Cardiac muscle cell (in vitro differentiated cells and primary cell): ENCODE results near the gene EFCAB11. TPM values are rescaled to one million over a fixed set of nuclear protein-coding genes. Genes with fewer than 3 reads are reported as not detected.

Experiments used
- DNase-seq, 2 donors: peaks; one replicate each; pipeline versions ENCODE4 v3.0.0 to v3.0.0-alpha.2; 2010 to 2017; ENCODE audit warnings: low read depth in 1 of 2, low spot score in 1 of 2
- H3K27ac ChIP-seq: fragments of 200-600 bp; sonication (generic); 2 replicates; pipeline ENCODE4 v1.5.1; 2016
- H3K27me3 ChIP-seq: fragments of 200-600 bp; sonication (generic); 2 replicates; pipeline ENCODE4 v1.6.0; 2016; ENCODE audit warnings: control low read depth
- H3K36me3 ChIP-seq: fragments of 200-600 bp; sonication (generic); 2 replicates; pipeline ENCODE4 v1.5.1; 2016; ENCODE audit warnings: control low read depth
- H3K4me1 ChIP-seq: fragments of 200-600 bp; sonication (generic); 2 replicates; pipeline ENCODE4 v1.8.1; 2017; ENCODE audit warnings: low read depth, mild to moderate bottlenecking, mixed run types
- H3K4me3 ChIP-seq: fragments of 200-600 bp; sonication (generic); 2 replicates; pipeline ENCODE4 v1.5.1; 2016; ENCODE audit warnings: mild to moderate bottlenecking
- H3K9me3 ChIP-seq: fragments of 200-600 bp; sonication (generic); 2 replicates; pipeline ENCODE4 v1.5.1; 2017; ENCODE audit warnings: low read depth, mild to moderate bottlenecking, control low read depth
- polyA plus RNA-seq: library from polyadenylated mRNA; unstranded; fragments of >200 nt; fragmentation: Nextera tagmentation; extraction: Ambion mirVana; gene quantifications from 2 replicates; pipeline ENCODE4 v1.2.1, GENCODE V29; 2016
- total RNA-seq: library from RNA; depleted of rRNA; stranded (reverse); fragments of >200 nt; gene quantifications from 2 replicates; pipeline ENCODE4 v1.2.3, GENCODE V29; 2016
- TF ChIP-seq, protein P1 (sequence below): IDR thresholded peaks from 2 replicates; pipeline ENCODE4 v1.5.1; 2012; ENCODE audit warnings: low read depth, mild to moderate bottlenecking, low read length

EFCAB11 gene
- total and polyA plus RNA-seq, 2 experiments from 2014 or later, result 12.3 to 20.3 TPM

DNA sequence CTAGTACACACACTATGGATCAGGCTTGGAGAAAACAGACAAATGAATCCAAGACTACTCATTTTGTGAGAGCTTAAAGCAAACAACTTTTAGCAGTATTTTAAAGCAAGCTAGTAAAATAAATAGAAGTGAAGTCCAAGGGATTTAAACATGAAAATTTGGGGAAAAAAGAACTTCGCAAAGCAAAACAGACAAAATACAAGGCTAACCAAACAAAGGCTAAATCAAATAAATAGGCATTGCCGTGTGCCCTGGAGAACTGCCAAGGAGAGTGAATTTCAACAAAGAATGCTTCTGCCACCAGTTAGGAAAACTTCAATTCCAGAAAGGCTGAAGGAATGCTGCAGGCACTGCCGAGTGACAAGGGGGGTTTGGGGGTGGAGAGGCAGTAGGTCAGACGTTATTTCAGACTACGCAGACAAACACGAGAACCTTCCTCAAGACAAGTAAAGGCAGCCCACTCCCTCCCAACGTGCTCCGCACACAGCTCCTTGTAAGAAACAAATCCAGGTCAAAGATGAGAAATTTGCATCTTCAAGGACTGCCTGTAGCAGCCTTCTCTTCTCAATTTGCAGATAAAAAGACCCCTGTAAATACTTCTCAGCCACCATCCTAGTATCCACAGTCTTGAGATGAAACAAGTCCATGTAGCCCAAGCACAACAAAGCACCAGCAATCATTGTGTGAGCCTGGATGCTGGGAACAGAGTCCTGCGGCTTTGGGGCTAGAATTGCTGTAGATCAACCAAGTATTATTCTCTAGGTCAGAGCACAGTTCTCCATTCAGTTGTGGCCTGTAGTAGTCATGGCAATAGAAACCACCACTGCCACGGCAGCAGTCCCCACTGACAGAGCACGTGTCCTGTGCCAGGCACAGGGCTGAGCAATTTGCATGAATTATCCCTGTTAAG lies 43.3 kb downstream of the EFCAB11 start:
- TF ChIP-seq, protein P1, sequence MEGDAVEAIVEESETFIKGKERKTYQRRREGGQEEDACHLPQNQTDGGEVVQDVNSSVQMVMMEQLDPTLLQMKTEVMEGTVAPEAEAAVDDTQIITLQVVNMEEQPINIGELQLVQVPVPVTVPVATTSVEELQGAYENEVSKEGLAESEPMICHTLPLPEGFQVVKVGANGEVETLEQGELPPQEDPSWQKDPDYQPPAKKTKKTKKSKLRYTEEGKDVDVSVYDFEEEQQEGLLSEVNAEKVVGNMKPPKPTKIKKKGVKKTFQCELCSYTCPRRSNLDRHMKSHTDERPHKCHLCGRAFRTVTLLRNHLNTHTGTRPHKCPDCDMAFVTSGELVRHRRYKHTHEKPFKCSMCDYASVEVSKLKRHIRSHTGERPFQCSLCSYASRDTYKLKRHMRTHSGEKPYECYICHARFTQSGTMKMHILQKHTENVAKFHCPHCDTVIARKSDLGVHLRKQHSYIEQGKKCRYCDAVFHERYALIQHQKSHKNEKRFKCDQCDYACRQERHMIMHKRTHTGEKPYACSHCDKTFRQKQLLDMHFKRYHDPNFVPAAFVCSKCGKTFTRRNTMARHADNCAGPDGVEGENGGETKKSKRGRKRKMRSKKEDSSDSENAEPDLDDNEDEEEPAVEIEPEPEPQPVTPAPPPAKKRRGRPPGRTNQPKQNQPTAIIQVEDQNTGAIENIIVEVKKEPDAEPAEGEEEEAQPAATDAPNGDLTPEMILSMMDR, result no peak
- H3K9me3 ChIP-seq, result no peaks in the 10 kb centered on the region
- peak; percentile 10 to 71 for DNase-seq
- H3K4me3 ChIP-seq, result no peak overlapping the region
- no peaks in the 10 kb centered on the region for H3K27me3 ChIP-seq
- no peaks in the 10 kb centered on the region for H3K36me3 ChIP-seq
- H3K27ac ChIP-seq, result no peak overlapping the region
- H3K4me1 ChIP-seq, result peaks cover 7% of the 10 kb centered on the region

DNA sequence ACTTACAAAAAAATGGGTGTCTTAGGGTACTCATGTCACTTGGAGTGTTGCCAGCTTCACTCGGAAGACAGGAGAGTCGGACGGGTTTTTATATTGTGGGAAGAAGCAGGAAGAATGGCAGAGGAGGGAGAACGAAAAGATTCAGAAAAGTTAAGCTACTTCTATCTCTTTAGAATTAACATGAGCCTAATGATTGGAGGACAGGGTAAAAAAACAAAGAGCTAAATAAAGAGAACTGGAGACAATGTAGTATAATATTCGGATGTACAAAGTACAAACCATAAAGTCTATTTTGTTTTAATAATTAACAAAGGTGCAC lies 43.9 kb downstream of the EFCAB11 start:
- no peak overlapping the region for H3K27ac ChIP-seq
- H3K36me3 ChIP-seq, result no peaks in the 10 kb centered on the region
- TF ChIP-seq, protein P1, result no peak
- no peaks in the 10 kb centered on the region for H3K9me3 ChIP-seq
- H3K27me3 ChIP-seq, result no peaks in the 10 kb centered on the region
- DNase-seq, result no peak
- no peak overlapping the region for H3K4me3 ChIP-seq
- H3K4me1 ChIP-seq, result peaks cover 7% of the 10 kb centered on the region

DNA sequence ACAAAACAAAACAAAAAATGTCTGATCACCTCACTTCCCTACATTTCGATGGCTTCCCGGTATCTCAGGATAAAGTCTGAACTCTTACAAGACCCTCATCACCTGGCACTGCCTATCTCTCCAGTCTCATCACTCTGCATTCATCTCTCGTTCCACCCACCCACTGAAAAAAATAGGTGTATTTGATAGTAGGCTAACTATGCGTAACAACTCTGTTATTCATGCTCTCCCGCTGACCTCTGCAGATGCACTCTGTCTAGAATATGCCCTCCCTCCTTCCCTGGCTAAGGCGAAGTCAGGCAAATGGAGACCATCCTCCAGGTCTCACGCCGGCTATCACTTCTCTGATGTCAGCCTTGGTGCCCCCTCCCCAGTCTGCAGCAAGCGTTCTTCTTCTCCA lies 44.9 kb downstream of the EFCAB11 start:
- no peak overlapping the region for H3K27ac ChIP-seq

DNA sequence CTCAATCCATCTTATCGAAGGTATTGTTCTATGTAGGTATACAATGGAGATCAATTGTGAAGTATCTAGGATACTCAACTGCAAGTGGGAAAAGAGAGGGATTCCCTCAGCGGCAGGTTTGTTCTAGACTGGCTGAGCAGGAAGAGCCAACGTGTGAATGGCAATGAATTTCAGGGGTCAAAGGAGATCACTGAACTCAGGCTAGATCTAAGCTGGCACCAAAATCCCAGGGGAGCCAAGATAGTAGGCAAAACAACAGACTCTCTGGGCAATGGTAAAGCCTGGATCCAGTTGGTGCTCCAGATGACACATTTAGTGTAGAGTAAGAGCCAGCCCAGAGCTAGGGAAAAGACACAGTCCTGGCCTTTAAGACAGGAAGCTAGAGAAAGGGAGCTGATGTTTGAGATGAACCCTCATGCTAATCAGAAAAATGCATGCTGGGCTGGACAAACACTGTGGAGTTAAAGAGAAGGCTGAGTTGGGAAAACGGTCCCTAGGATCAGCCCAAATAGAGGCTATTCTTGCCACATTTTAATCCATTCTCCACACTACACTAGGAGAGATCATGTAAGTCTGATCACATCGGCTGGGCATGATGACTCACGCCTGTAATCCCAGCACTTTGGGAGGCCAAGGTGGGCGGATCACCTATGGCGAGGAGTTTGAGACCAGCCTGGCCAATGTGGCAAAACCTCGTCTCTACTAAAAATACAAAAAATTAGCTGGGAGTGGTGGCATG lies 45.6 kb downstream of the EFCAB11 start:
- Histone ChIP-seq H3K9me3 (no peaks in the 10 kb centered on the region), H3K27me3 (no peaks in the 10 kb centered on the region), H3K4me3 (no peak overlapping the region), H3K36me3 (no peaks in the 10 kb centered on the region), H3K4me1 (peaks cover 7% of the 10 kb centered on the region), H3K27ac (no peak overlapping the region)
- DNase-seq, result no peak
- TF ChIP-seq, protein P1, result no peak

More for the DNA sequence above, 44.9 kb downstream of the EFCAB11 start:
- peaks cover 7% of the 10 kb centered on the region for H3K4me1 ChIP-seq
- H3K27me3 ChIP-seq, result no peaks in the 10 kb centered on the region
- TF ChIP-seq, protein P1, result no peak
- no peak for DNase-seq
- H3K36me3 ChIP-seq, result no peaks in the 10 kb centered on the region
- no peaks in the 10 kb centered on the region for H3K9me3 ChIP-seq
- H3K4me3 ChIP-seq, result no peak overlapping the region

DNA sequence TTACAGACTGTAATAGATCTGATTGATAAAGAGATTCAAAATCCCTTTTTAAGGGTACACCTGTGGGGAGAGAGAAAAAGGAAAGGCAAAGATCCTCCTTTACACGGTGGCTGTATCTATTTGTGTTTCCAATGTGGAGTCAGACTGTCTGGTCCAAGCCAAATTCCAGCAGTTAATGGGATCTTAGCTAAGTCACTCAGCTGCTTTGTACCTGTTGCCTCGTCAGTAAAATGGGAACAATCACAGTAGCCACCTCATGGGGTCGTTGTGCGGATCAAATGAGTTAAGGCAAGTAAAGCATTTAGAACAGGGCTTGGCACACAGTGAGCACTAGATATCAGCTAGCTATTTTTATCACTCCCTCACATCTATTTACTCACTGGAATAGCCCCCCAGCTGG lies 46.9 kb downstream of the EFCAB11 start:
- H3K36me3 ChIP-seq, result no peaks in the 10 kb centered on the region
- no peaks in the 10 kb centered on the region for H3K9me3 ChIP-seq
- H3K27ac ChIP-seq, result no peak overlapping the region
- H3K4me1 ChIP-seq, result peaks cover 7% of the 10 kb centered on the region
- TF ChIP-seq, protein P1, result no peak
- no peak overlapping the region for H3K4me3 ChIP-seq
- H3K27me3 ChIP-seq, result no peaks in the 10 kb centered on the region
- DNase-seq, result no peak
